Stimulated activated CD8-positive, alpha-beta memory T cell treated with anti-CD3 and anti-CD28 coated beads, Interleukin-12 subunit alpha, Interleukin-12 subunit beta, amount 100 ng/mL, for 24 hours (primary cell): Measurements from ENCODE around the gene OR13A1.
"Not testable (repeated sequence)": the region's sequence is repeated elsewhere in the genome, so short reads cannot be mapped to it uniquely, and the experiment has no call there.

Experiments used
- DNase-seq: peaks from one replicate; pipeline ENCODE4 v3.0.0-alpha.2; 2020; ENCODE audit errors: extremely low read depth

The OR13A1 gene

DNA sequence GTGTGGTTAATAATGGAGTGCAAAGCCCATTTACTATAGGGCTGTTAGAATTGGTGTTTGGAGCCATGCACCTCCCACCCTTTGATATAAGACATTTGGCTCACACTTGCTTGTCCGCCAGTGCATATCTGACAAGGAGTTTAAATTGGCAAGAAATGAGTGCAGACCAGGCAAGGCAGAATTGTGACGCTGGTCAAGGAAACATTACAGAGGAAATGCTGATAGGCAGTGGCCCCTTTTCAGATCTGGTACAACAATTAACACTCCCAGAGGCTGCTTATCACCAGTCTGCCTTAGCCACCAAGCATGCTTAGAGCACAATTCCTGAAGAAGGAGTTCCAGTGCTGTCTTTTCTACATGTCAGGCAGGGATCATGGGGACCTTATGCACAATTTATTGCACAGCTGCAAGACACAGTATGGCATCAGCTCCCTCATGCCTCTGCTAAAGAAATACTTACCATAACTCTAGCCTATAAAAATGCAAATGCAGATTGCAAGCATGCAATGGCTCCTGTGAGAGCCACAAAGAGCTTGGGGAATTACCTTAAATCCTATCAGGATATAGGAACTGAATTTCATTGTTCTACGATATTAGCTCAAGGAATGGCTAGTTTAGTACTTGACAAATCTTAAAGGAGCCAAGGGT, 35.2 kb downstream of the OR13A1 start:
- DNase-seq = no peak

DNA sequence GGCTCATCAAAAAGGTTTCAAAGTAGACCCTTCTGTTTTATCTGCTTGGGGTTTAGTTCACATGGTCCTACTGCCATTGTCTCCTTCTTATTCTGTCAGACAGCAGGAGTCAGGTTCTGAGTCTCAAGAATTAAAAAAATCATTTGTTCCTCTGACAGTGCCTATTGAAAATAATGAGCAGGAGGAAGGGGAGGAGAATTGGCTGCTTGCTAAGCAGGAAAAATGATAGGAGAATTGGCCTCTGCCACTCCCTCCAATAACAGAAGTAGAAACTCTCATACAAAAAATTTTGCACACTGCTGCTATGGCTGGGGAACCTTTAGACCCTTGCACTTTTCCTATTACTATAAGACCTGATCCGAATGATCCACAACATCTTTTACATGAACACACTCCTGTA, 35.7 kb downstream of the OR13A1 start:
- DNase-seq = no peak

DNA sequence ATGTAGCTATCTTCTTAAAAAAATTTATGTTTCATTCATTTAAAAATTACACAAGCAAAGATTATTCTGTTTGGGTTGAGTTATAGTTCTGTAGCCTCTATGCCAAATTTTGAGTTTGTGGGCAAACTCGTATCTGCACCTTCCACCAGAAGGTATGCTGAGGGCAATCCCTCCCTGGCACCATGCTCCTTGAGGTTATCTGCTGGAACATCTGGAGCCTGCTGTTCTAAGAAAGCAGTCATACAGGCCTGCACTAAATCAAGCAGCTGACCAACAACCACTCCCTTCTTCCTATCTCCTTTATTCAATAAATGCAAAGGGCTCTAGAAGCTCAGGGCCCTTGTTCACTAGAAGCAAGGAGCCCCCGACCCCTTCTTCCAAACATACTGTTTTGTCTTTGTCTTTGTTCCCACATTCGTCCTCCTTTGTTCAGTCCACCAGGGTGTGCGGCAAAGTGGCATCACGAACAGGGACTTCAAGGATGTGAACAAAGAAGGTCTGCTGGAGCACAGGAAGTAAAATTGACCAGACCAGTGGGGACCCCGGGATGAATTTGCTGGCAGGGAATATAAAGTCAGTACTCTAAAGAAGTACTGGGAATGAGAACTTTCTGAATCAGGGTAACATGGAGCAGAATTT, 36.4 kb downstream of the OR13A1 start:
- no peak for DNase-seq

DNA sequence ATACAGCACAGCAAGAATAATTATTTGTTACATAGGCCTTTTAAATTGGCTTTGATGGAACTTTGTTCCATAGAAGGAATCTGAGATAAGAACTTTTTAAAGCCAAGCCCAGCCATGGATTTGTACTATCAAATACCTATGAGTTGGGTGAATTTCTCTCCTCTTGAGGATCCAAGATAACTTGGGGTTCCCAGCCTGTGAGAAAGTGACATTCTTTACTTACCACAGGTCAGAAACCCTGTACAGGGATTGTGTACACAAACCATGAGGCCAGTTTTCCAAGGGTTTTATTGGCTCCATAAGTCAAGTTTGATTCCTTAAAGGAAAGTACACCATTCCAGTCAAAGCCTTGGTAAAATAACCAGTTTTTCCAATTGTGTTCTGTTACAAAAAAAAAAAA, 39.3 kb downstream of the OR13A1 start:
- not testable (repeated sequence) for DNase-seq

DNA sequence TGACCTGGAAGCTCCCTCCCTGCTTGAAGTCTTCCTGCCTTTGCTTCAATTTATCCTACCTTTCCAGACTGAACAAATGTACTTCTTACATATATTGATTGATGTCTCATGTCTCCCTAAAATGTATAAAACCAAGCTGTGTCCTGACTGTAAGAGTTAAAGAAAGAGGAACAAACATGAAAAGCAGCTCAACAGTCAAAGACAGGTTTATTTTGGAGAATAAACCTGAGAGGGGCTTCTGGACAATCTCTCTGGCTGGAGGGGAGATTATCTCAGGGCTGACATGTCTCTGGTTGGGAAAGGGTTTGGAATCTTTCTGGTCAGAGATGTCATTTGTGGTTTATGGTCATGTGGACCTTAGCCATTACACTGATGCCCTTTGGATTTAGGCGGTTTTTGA, 41.0 kb downstream of the OR13A1 start:
- no peak for DNase-seq

DNA sequence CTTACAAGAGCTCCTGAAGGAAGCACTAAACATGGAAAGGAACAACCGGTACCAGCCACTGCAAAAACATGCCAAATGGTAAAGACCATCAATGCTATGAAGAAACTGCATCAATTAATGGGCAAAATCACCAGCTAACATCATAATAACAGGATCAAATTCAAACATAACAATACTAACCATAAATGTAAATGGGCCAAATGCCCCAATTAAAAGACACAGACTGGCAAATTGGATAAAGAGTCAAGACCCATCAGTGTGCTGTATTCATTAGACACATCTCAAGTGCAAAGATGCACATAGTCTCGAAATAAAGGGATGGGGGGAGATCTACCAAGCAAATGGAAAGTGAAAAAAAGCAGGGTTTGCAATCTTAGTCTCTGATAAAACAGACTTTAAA, 47.6 kb downstream of the OR13A1 start:
- DNase-seq = not testable (repeated sequence)

DNA sequence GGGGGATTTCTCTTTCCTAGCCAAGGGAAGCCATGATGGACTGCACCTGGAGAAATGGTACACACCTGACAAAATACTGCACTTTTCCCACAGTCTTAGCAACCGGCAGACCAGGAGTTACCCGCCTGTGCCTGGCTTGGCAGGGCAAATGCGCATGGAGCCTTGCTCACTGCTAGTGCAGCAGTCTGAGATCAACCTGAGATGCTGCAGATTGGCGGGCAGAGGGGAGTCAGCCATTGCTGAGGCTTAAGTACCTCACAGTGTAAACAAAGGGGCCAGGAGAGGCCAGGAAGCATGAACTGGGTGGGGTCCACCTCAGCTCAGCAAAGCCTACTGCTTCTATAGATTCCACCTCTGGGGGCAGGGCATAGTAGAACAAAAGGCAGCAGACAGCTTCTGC, 49.4 kb downstream of the OR13A1 start:
- DNase-seq = no peak

DNA sequence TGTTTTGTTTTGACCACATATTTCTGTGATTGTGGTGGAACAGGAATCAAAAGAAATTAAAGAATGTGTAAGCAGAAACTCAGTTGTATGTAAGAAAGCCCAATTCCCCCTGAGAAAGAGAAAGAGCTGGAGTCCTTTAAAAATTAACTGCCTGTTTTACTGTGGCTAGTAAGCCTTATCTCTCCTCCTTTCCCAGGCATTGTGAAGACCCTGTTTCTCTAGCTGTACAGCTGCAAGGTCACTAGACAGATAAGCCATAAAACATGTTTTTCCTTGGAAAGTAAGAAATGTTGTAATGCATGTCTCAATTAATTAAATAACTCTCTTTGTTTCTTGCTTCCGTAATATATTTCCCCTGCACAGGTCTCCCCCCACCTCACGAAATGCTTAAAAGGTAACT, 53.5 kb downstream of the OR13A1 start:
- no peak for DNase-seq

DNA sequence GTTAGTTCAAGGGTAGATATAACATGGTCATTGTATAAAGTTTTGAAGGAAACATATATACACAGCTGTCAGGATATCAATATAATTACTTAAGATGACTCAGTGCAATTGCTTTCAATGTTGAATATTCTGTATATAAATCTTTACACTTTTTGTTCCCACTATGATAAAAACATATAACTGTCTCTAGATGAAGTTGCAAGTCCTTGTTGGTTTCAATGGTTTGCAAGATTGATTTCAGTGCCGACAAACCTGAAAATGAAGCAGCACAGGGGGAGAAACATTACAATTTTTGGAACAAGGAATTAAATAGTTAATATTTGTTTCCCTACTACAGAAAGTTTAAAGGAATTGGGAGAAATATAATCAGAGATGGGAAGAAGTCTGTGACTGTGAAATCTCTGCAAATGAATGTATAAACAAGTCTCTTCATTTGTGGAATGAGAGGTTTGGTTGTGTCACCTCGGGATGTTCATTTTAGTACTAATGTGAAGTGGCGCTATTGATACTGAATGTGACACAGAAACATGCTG, 54.1 kb downstream of the OR13A1 start:
- DNase-seq = no peak

DNA sequence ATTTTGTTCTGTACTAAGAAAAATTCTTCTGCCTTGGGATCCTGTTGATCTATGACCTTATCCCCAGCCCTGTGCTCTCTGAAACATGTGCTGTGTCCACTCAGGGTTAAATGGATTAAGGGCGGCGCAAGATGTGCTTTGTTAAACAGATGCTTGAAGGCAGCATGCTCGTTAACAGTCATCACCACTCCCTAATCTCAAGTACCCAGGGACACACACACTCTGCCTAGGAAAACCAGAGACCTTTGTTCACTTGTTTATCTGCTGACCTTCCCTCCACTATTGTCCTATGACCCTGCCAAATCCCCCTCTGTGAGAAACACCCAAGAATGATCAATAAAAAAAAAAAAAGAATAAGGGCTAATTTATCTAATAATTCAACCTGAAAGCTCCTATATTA, 54.8 kb downstream of the OR13A1 start:
- DNase-seq = not testable (repeated sequence)

DNA sequence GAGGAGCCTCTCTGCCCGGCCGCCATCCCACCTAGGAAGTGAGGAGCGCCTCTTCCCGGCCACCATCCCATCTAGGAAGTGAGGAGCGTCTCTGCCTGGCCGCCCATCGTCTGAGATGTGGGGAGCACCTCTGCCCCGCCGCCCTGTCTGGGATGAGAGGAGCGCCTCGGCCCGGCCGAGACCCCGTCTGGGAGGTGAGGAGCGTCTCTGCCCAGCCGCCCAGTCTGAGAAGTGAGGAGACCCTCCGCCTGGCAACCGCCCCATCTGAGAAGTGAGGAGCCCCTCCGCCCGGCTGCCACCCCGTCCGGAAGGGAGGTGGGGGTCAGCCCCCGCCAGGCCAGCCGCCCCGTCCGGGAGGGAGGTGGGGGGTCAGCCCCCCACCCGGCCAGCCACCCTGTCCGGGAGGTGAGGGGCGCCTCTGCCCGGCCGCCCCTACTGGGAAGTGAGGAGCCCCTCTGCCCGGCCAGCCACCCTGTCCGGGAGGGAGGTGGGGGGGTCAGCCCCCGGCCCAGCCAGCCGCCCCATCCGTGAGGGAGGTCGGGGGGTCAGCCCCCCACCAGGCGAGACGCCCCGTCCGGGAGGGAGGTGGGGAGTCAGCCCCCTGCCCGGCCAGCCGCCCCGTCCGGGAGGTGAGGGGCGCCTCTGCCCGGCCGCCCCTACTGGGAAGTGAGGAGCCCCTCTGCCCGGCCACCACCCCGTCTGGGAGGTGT, 55.5 kb downstream of the OR13A1 start:
- not testable (repeated sequence) for DNase-seq

DNA sequence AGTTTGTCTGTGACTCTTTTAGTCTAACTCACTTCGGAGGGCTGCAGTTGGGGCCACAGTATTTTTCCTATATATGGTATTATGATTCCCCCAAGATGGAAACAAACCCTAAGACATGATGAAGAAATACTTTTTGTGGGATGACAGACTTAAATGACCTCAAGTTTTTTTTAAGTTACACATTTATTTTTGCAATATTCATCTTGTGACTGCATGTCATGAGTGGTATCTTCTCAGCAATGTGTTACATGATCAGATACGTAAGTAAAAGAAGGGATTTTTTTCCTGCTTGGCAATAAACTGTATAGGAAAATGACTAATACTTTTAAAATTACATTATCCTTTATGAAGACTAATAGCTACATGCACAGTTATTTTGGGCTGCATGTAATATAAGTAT, 57.8 kb downstream of the OR13A1 start:
- no peak for DNase-seq

DNA sequence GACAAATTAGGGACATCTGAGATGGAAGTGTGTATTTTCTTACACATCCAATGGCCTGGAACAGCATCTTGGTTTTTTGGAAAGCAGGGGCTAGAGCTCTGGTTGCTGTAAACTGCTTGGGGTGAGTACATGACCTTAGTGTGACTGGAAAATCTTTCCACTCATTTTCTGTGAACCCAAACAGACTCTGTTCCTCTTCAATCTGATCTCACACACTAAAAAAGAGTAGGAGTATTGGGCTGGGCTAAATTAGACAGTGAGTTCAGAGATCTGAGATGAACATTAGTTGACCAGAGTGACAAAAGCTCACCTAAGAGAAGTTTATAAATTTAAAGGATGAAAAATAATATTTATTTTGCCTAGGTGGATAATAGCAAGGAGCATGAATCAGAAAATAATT, 59.2 kb downstream of the OR13A1 start:
- DNase-seq = no peak

DNA sequence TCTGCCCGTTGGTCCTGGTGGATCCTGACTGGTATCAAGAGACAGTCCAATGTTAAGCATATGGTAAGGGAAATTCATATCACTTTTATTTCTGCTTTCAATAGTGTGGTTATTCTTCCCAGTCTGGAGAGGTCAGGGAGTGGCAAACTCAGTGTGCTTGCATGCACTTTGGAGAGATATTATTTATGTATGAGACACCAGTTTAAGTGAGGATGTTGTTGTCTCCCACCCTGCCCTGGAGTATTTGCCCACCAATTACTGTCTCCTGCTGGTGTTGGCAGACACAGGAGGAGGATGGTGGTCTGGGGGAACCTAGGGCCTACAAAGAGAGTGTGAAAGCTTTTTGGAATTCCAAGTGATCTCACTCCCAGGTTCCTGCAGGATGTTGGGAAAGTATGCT, 59.7 kb downstream of the OR13A1 start:
- no peak for DNase-seq

DNA sequence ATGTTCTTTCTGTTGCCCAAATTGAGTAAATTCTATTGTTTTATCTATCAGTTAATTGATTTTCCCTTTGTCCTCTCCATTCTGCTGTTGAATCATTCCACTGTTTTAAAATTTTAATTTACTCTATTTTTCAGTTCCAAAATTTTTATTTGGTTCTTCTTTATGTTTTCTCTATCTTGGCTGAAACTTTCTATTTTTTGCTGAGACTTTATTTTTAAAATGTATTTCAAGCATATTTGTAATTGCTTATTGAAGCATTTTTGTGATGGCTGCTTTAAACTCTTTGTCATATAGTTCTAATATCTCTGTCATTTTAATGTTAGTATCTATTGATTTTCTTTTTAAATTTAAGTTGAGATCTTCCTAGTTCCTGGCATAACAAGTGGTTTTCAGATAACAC, 60.5 kb downstream of the OR13A1 start:
- no peak for DNase-seq

DNA sequence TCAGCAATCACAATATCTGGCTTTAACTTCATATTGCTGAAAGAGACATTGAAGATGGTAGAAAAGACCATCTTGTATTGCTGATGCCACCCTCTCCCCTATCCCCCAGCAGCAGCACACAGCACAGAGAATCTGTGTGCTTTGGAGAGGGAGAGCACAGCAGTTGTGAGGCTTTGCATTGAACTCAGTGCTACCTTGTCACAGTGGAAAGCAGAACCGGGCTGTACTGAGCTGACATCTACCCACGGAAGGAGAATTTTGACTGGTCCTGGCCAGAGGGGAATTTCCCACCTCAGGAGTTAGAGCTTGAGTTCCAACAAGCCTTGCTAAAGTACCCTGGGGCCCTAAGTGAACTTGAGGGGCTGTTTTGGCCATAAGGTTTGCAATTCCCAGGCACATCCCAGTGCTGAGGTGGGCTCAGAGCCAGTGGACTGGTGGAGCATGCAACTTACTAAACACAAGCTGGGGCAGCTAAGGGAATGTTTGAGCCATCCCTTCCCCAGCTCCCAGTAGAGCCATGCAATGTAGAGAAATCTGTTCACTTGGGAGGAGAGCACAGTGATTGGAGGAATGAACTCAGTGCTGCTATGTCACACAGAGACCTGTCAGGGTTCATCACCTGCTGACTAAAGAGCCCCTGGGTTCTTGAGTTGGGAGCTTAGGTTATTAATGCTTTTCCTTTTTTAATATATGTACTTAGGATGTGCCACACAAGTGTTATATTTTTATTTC, 62.1 kb downstream of the OR13A1 start:
- no peak for DNase-seq
